NCI-H82 (cell line): Measurements from ENCODE around the gene FBN2.
A peak's percentile ranks its signal among the peaks of the same experiment; 100 is the strongest.
"Not testable (repeated sequence)": the region's sequence is repeated elsewhere in the genome, so short reads cannot be mapped to it uniquely, and the experiment has no call there.

ENCODE experiments used
- DNase-seq: peaks from one replicate; lab custom pipeline; 2025; lab: John Stamatoyannopoulos, UW

FBN2 gene

DNA sequence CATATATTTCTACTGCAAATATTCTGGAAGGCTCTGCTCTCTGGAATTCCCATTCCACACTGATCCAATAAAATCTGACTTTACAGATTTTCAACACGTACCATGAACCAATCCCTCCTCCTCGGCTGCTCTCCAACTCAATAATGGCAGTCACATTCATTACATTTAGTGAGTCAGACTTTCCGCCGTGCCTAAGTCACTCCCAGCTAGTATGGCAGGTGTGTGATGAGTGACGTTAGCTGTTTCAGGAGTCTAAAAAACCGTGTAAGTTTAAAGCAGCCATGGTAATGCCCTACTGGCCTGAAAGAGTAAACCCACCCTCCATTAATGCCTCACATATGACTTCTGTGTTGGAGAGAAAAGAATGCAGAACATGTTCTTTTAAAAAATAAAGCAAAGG lies 3.3 kb downstream of the FBN2 start:
- DNase-seq: peak; percentile 14

DNA sequence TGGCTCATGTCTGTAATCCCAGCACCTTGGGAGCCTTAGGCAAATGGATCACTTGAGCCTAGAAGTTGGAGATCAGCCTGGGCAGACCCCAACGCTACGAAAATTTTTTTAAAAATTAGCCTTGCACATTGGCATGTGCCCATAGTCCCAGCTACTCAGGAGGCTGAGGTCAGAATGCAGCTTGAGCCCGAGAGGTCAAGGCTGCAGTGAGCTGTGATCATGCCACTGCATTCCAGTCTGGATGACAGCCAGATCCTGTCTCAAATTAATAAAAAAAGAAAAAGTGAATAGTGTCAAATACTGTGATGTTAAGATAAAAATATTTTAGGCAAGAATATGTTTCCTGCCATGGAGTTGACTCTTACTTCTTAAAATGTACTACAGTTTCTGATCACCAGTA lies 5.3 kb downstream of the FBN2 start:
- DNase-seq: no peak

DNA sequence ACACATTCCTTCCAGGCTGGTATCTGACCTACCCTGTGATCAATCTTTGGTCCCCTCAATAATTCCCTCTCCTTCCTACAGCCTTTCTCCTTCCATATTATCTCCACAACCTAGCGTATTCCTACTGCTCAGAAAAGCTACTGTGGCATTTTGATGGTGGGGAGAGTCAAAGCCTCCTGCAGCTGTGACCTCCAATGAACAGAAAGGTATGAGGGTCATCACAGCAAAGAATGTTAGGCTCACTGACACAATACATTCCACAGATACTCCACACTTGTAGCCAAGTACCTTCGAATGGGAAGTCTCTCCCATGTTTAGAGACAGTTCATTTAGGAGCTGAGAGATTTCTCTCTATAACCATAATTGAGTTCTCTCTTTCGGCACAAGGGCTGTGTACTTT lies 5.9 kb downstream of the FBN2 start:
- no peak for DNase-seq

DNA sequence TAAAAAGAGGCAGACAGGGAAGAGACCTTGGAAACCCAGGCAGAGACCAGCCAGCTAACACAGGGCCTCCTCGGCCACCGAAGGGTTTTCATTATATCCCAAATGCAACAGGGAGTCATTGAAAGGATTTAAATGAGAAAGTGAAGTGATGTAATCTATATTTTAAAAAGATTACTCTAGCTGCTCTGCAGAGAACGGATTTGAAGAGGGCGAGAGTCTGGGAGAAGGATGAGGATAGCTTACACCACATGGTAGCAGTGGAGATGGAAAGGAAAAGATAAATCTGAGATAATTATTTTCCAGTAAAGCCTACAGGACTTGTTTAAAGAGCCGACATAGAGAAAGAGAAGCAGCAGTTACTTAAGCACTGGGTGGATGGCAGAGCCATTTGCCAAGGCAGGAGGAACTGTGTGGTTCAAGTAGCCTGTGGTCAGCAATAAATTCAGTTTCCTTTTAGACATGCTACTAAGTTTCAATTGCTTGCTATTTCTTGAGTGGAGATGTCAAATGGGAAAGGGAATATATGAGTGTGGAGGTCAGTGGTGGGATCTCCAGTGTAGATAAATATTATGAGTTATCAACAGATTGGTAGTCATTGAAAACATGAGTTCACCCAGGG lies 9.3 kb downstream of the FBN2 start:
- DNase-seq: no peak

DNA sequence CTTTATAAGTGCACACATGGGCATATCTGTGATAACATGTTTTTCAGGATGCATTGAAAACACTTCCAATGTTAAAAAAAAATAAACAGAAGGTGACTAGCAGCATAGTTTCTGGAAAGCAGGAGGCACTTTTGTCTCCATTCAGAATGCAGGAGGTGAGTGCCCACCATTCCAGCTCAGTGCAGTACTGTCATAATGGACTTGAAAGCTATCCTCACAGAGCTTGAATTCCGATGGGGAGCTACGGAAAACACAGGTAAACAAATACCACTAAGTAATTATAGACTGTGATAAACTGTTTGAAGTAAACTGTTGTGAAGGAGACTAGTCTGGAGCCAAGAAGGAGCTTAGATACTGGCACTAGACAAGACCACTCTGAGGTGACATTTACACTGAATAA lies 9.9 kb downstream of the FBN2 start:
- DNase-seq: no peak

DNA sequence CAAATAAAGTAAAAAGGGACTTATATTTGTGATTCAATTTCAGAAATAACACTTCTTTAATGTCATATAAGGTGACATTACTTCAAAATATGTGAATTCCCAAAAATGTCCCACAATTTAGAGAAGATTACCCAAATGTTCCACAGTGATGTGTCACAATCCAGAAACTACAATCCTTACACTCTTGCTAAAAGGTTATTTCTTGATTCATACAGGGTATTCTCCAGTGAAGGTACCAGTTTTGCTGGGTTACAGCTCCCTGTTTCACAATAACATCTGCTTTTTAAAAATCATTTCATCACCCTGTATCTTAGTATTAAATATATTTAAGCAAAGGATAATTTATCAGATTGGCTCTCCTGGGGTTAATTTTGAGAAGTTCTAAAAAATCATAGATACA lies 11.0 kb downstream of the FBN2 start:
- no peak for DNase-seq

DNA sequence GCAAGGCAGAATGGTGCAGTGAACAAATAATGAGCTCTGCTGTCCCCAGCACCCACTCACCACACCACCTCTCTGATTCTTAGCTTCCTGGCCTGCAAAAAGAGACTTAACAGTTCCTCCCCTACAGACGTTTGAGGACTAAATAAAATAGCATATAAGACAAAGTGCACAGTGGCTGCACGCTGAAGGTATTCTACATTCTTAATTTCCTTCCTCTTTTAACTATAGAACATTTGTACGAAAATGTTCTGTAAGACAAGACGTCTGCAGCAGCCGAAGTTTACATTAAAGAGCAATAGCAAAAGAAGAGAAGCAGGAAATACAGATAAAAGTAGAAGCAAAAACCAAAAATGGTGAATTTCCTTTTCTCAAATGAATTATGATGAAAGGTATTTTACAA lies 15.7 kb downstream of the FBN2 start:
- DNase-seq: no peak

DNA sequence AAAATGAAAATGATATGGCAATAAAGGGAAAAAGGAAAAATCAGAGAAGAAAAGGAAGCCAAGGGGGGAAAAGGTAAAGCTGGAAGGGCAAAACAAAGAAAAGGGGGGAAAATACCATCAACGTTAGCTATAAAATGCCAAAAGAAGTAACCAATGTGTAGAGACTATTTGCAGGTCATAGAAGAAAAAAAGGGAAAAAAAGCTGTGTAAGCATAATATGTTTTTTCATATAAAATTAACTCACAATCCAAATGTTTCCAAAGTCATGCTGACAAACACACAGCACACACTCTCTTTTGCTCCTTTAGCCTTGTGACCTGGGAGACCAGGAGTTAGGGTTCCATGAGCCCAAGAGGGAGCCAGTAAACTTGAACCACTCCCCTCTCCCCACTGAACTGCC lies 18.2 kb downstream of the FBN2 start:
- DNase-seq: no peak

DNA sequence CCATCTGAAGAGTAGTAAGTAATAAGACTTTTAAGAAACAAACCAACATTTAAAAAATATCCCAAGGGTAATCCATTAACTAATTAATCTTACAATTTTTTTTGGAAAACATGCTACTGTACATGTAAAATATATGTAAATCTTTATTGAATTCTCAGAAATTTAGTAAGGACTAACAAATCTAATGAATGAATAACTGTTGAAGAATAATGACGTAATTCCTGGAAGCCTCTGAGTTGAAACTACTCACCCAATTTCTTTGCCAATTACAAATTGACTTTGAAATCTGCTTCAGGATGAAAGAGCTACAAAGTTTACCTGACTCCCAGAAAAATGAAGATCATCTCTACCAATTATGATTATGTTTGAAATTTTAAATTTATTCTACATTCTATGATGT lies 21.1 kb downstream of the FBN2 start:
- no peak for DNase-seq

DNA sequence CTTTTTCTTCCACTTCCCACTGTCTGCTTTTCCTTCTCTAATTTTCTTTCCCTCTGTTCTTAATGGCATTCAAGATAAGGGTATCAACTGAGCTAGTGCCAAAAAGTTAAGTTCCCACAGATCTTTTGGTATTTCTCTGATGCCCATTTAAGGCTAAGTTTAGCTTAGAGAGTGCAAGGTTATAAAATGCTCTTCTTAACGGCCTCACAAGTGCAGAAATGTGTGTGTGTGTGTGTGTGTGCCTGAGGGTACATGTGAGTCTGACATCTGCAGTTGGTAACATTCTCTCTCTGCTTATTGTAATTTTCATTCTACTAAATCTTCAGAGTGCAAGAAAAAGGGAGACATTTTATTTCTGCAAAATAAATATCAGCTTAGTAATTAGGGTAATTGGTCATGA lies 24.2 kb downstream of the FBN2 start:
- no peak for DNase-seq

DNA sequence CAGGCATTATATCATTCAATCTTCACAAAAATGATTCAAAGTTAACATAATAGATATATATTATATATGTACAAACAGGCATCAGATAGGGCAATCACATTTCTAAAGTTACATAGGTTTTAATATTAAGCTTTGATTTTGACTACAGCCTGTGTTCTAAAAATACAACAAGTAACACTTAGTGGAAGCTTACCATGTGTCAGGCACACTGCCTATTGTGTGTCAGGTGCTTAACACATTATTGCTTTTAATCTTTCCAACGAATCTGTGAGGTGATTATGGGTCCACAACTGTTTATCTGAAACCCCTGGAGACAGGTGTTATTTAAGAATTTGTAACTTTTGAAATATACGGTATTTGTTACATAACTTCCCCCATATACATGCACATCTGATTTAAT lies 25.2 kb downstream of the FBN2 start:
- DNase-seq: no peak

DNA sequence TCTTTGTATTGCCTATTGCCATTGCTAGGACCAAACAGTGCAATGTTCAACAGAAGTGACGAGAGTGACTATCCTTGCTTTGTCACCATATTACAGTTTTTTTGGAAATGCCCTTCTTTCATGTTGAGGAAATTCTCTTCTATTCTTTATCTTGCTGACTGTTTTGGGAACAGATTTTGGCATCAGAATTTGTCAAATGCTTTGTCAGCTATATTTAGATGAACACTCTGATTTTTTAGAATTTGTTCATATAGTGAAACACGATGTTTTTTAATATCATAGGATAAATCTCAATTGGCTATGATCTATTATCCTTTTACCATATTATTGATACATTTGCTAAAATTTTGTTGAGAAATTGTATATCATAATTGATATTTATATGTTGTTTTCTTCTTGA lies 31.4 kb downstream of the FBN2 start:
- DNase-seq: no peak

DNA sequence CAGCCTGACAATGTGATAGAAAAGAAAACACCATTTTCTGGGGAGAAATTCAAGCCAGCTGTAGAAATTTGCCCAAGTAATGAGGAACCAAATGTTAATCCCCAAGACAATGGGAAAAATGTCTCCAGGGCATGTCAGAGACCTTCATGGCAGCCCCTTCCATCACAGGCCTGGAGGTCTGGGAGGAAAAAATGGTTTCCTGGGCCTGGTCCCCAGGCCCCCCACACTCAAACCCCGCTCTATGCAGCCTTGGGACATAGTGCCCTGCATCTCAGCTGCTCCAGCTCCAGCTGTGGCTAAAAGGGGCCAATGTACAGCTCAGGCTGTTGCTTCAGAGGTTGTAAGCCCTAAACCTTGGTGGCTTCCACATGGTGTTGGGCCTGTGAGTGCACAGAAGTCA lies 34.3 kb downstream of the FBN2 start:
- DNase-seq: not testable (repeated sequence)

DNA sequence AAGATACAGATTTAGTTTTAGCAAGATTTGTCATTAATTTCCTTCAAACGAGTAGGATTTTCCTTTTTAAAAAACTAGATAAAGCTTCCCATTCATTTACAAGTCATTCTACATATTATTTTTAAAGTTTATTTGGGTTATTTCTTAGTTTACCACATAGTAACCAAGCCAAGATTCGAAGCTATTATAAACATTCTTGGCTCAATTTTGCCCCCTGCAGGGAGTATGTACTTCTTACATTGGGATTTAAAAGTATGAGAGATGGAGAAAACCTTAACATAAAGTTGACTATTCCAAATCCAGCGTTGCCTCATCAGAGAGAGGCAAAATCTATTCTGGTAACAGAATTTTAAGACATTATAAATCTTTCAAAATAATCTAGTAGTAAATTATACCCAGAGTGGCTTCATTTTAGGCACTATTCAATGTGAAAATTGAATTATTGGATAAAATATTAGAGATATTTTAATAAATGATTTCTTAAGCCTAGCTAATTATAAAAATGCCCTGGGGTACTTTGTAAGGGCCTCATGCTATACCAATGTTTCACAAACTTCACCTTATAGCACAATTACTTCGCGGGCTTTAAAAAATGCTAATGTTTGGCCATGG lies 39.1 kb downstream of the FBN2 start:
- DNase-seq: peak; percentile 67

DNA sequence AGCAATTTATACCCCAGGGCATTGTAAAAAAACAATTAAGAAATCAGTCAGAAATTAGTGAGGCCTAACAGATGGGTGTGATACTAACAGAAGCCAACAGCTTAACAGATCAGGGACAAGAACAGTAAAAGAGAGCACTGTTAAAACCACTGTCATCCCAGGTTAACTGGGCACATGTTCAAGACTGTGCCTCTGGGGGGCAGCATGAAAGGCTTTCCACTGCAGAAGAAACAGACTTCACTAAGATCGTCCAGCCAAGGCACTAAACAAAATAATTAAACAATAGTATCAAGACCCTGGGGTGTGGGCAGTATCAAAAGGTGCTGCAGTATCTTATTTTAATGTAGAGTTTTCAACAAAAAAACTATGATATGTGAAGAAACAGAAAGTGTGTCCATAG lies 43.5 kb downstream of the FBN2 start:
- peak; percentile 70 for DNase-seq

DNA sequence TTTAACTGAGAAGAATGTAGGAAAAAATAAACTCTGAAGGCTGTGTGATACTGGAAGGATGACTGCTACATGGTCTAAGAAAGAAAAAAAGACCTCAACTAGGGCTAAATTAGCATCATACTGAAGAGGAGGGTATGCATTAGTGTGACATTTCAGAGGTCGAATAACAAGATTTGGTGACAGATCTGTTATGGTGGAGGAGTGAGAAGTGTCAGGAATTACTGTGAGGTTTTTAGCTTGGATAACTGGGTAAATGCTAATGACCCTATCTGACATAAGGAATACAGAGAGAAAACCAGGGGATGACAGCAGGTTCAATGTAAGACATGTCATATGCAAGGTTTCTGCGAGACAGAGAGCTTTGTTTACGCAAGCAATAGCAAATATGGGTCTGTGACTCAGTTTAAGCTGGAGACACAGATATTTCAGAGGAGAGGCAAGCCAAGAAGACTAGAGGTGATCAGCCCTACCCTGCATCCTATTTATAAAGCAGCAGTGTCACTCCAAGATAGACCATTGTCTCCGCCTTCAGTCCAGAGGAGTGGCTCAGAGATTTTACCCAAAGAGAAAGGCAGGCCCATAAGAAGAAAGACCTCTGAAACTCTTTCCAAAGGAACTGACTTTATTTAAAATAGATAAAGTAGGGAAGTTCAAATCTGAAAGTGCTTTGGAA lies 44.3 kb downstream of the FBN2 start:
- peak; percentile 21 for DNase-seq

DNA sequence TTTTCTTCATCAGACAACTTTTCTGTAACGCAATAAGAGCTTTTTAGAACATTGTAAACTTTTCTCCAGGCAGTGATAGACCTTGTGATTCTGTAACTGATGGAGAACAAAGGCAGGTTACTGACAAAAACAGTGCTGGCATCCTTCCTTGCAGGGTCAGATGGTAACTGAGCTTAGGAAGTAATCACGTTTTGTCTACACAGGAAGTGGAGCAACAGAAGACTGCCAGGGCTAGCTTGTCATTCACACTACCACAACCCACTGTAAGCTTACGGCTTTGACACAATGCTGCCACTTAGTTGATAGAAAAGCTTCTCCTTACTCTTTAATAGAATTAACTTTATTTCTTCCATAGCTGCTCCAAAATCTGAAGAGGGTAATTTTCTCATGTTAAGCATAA lies 46.8 kb downstream of the FBN2 start:
- peak; percentile 22 for DNase-seq

DNA sequence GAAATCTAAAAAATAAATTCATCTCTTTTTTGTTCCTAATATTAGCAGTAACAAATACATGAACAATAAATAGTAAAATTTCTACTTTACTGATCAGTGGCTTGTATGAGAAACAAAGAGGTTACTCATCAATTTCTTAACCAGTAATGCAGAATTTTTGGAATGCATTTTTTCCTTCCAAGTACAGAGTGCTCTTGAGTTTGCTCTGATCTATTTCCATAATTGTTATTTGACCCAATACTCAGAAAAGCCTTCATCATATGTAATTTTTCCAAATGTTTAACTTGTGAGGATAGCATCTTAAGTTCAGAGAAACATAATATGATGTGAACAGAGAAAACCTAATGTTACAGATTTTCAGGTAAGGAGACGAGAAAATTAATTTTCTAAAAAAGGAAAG lies 47.3 kb downstream of the FBN2 start:
- DNase-seq: no peak

DNA sequence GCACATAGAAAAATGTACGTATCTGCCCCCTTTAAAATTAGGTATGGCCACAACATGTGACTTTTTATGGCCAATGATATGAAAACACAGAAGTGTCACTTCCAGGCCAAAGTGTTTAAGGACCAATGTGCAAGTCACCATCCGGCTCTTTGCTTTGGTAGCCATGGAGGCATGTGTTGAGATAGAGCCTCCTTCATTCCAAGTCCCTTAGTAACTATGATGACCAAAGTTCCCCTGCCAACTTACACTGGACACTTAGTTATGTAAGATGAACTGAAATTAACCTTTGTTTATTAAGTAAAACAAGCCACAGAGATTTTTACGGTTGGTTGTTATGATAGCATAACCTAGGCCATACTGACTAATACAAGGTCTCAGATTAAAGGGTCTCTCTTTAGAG lies 51.0 kb downstream of the FBN2 start:
- DNase-seq: no peak

DNA sequence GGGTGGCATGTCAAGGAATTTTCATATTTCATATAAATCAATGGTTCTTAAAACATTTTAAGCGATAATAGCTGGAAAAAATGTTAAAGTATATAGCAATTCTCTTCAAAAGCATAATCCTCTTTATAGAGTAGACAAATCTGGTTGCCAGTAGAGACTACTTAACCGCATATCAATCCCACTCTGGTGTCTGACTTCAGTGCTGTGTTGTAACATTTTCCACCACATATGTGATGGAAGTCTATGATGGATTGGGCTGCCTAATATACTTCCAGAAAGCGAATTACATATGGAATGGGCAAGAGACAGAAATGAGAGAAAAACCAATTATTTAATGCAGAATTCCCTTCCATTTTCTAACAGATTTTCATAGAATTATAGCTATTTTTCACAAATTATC lies 54.3 kb downstream of the FBN2 start:
- no peak for DNase-seq

DNA sequence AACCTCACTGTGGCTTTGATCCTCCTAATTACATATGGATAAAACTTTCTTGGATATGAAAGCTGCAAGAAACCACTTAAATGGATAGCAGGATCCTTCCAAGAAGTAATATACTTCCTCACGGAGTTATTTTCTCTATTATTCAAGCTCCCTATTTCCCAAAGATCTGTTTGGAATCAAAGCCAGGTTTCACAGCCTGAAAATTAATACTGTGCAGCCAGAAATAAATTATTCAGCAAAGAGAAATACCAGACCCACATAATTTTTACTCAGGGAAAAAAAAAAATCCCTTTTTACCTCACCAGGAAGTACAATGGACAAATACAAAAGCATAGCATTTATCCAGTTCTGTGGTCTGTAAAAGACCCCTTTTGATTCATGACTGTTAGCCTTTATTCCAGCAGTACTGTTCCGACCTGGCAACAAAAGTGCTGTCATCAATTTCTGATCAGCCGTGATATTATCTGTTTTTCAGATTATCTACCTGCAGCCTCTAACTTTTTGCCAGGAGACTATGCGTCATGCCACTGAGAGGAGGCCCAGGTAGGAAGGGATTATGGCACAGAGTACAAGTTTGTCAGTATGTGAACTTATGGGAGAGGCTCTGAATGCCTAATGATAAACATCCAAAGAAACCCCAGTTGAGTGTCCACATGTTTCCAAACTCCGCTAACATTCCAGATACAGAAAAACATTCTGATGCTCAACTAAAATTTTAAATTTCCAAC lies 57.0 kb downstream of the FBN2 start:
- DNase-seq: no peak

DNA sequence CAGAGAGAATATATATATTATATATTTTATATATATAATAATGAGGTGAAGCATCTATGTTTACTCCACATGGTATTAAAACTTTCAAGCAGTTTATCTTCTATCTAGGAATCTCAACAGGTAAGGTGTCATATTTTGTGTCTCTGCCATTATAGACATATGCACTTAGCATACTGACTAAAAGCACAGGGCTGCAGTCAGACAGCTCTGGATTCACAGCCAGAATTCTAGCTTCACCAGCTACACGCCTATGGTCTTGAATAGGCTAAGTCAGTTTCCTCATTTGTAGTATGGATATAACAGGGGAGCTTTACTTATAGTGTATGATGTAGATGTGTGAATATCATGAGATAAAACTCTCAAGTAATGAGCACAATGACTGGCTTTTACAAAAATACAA lies 57.9 kb downstream of the FBN2 start:
- no peak for DNase-seq
